ENCODE data around the gene SNAI1.

SNAI1 gene

GRCh38 chr20:50012282-50013263 lies 29.8 kb downstream of the SNAI1 start:
- no peak for DNase-seq
- H3K36me3 ChIP-seq (ENCODE audit: control insufficient read depth, insufficient read depth, low read length) = no peaks in the 10 kb centered on the region
- peaks cover 3% of the 10 kb centered on the region for H3K27me3 ChIP-seq (replicated peaks; ENCODE audit: control insufficient read depth, insufficient read depth, low read length, poor library complexity, severe bottlenecking)
- no peaks in the 10 kb centered on the region for H3K9me3 ChIP-seq (ENCODE audit: control insufficient read depth, low read length)
- H3K4me1 ChIP-seq (ENCODE audit: control insufficient read depth, insufficient read depth, low read length, poor library complexity, severe bottlenecking) = no peaks in the 10 kb centered on the region
- H3K27ac ChIP-seq (ENCODE audit: insufficient read depth, low read length, poor library complexity, severe bottlenecking) = no peak overlapping the region
- H3K4me3 ChIP-seq (ENCODE audit: insufficient read depth, low read depth, low read length, poor library complexity, severe bottlenecking) = no peak overlapping the region

GRCh38 chr20:50013976-50014375 lies 31.2 kb downstream of the SNAI1 start:
- Histone ChIP-seq H3K27ac (ENCODE audit: insufficient read depth, low read length, poor library complexity, severe bottlenecking) (no peak overlapping the region), H3K27me3 (replicated peaks; ENCODE audit: control insufficient read depth, insufficient read depth, low read length, poor library complexity, severe bottlenecking) (peaks cover 3% of the 10 kb centered on the region), H3K4me1 (ENCODE audit: control insufficient read depth, insufficient read depth, low read length, poor library complexity, severe bottlenecking) (no peaks in the 10 kb centered on the region), H3K9me3 (ENCODE audit: control insufficient read depth, low read length) (no peaks in the 10 kb centered on the region), H3K4me3 (ENCODE audit: insufficient read depth, low read depth, low read length, poor library complexity, severe bottlenecking) (no peak overlapping the region), H3K36me3 (ENCODE audit: control insufficient read depth, insufficient read depth, low read length) (no peaks in the 10 kb centered on the region)
- no peak for DNase-seq

GRCh38 chr20:50014570-50015562 lies 32.1 kb downstream of the SNAI1 start:
- no peaks in the 10 kb centered on the region for H3K4me1 ChIP-seq (ENCODE audit: control insufficient read depth, insufficient read depth, low read length, poor library complexity, severe bottlenecking)
- no peak overlapping the region for H3K4me3 ChIP-seq (ENCODE audit: insufficient read depth, low read depth, low read length, poor library complexity, severe bottlenecking)
- DNase-seq = no peak
- H3K27ac ChIP-seq (ENCODE audit: insufficient read depth, low read length, poor library complexity, severe bottlenecking) = no peak overlapping the region
- H3K9me3 ChIP-seq (ENCODE audit: control insufficient read depth, low read length) = no peaks in the 10 kb centered on the region
- peaks cover 3% of the 10 kb centered on the region for H3K27me3 ChIP-seq (replicated peaks; ENCODE audit: control insufficient read depth, insufficient read depth, low read length, poor library complexity, severe bottlenecking)
- no peaks in the 10 kb centered on the region for H3K36me3 ChIP-seq (ENCODE audit: control insufficient read depth, insufficient read depth, low read length)

GRCh38 chr20:50015636-50015992 lies 32.8 kb downstream of the SNAI1 start:
- H3K27ac ChIP-seq (ENCODE audit: insufficient read depth, low read length, poor library complexity, severe bottlenecking) = no peak overlapping the region
- H3K9me3 ChIP-seq (ENCODE audit: control insufficient read depth, low read length) = no peaks in the 10 kb centered on the region
- H3K36me3 ChIP-seq (ENCODE audit: control insufficient read depth, insufficient read depth, low read length) = no peaks in the 10 kb centered on the region
- H3K4me1 ChIP-seq (ENCODE audit: control insufficient read depth, insufficient read depth, low read length, poor library complexity, severe bottlenecking) = no peaks in the 10 kb centered on the region
- DNase-seq = no peak
- no peaks in the 10 kb centered on the region for H3K27me3 ChIP-seq (replicated peaks; ENCODE audit: control insufficient read depth, insufficient read depth, low read length, poor library complexity, severe bottlenecking)
- H3K4me3 ChIP-seq (ENCODE audit: insufficient read depth, low read depth, low read length, poor library complexity, severe bottlenecking) = no peak overlapping the region

- Histone ChIP-seq H3K4me3 (ENCODE audit: insufficient read depth, low read depth, low read length, poor library complexity, severe bottlenecking) (no peak overlapping the region), H3K27me3 (replicated peaks; ENCODE audit: control insufficient read depth, insufficient read depth, low read length, poor library complexity, severe bottlenecking) (no peaks in the 10 kb centered on the region), H3K4me1 (ENCODE audit: control insufficient read depth, insufficient read depth, low read length, poor library complexity, severe bottlenecking) (no peaks in the 10 kb centered on the region), H3K9me3 (ENCODE audit: control insufficient read depth, low read length) (no peaks in the 10 kb centered on the region), H3K27ac (ENCODE audit: insufficient read depth, low read length, poor library complexity, severe bottlenecking) (no peak overlapping the region), H3K36me3 (ENCODE audit: control insufficient read depth, insufficient read depth, low read length) (no peaks in the 10 kb centered on the region)
- no peak for DNase-seq
These were observed 33.4 kb downstream of the SNAI1 start for GRCh38 chr20:50015993-50016770.

GRCh38 chr20:50017160-50017559 lies 34.4 kb downstream of the SNAI1 start:
- H3K36me3 ChIP-seq (ENCODE audit: control insufficient read depth, insufficient read depth, low read length) = no peaks in the 10 kb centered on the region
- no peak for DNase-seq
- H3K9me3 ChIP-seq (ENCODE audit: control insufficient read depth, low read length) = no peaks in the 10 kb centered on the region
- no peak overlapping the region for H3K27ac ChIP-seq (ENCODE audit: insufficient read depth, low read length, poor library complexity, severe bottlenecking)
- no peak overlapping the region for H3K4me3 ChIP-seq (ENCODE audit: insufficient read depth, low read depth, low read length, poor library complexity, severe bottlenecking)
- H3K27me3 ChIP-seq (replicated peaks; ENCODE audit: control insufficient read depth, insufficient read depth, low read length, poor library complexity, severe bottlenecking) = no peaks in the 10 kb centered on the region
- H3K4me1 ChIP-seq (ENCODE audit: control insufficient read depth, insufficient read depth, low read length, poor library complexity, severe bottlenecking) = no peaks in the 10 kb centered on the region

- H3K4me3 ChIP-seq (ENCODE audit: insufficient read depth, low read depth, low read length, poor library complexity, severe bottlenecking) = no peak overlapping the region
- H3K9me3 ChIP-seq (ENCODE audit: control insufficient read depth, low read length) = no peaks in the 10 kb centered on the region
- no peaks in the 10 kb centered on the region for H3K4me1 ChIP-seq (ENCODE audit: control insufficient read depth, insufficient read depth, low read length, poor library complexity, severe bottlenecking)
- H3K27me3 ChIP-seq (replicated peaks; ENCODE audit: control insufficient read depth, insufficient read depth, low read length, poor library complexity, severe bottlenecking) = no peaks in the 10 kb centered on the region
- no peak overlapping the region for H3K27ac ChIP-seq (ENCODE audit: insufficient read depth, low read length, poor library complexity, severe bottlenecking)
- no peak for DNase-seq
- no peaks in the 10 kb centered on the region for H3K36me3 ChIP-seq (ENCODE audit: control insufficient read depth, insufficient read depth, low read length)
These were observed 34.9 kb downstream of the SNAI1 start for GRCh38 chr20:50017576-50018248.

DNA sequence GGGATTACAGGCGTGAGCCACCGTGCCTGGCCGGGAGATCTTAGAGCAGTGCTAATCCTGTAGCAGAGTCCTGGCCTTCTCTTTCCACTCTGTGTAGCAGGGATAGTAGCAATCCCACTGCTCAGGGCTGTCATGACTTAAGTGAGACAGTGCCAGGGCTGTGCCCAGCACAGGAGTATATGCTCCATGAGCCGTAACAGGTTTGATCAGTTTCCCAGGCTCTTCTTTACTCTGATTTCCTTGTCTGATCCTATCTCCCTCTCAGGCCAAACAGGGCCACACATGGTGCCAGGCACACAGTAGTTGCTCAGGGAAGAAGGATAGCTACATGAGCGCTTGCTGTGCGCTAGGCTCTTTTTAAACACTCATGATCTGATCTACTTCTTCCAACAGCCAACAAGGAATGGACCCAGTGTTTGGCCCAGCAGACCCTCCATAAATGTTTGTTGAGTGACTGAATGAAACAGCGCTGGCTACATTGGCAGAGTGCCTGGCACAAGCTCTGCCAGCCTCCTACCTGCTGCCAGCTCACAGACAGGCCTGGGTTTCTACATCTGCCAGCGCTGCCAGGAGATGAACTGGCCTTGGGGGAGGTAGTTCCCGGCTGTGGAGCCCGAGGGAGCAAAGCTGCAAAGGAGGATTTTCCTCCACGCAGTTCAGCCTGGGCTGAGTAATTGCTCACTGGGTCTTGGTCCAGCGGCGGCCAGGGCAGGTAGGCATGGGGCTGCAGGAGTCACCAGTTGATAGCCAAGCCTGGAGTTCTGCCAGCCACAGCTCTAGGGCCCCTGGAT lies 36.9 kb downstream of the SNAI1 start:
- no peak for DNase-seq
- Histone ChIP-seq H3K4me3 (ENCODE audit: insufficient read depth, low read depth, low read length, poor library complexity, severe bottlenecking) (no peak overlapping the region), H3K9me3 (ENCODE audit: control insufficient read depth, low read length) (no peaks in the 10 kb centered on the region), H3K36me3 (ENCODE audit: control insufficient read depth, insufficient read depth, low read length) (no peaks in the 10 kb centered on the region), H3K4me1 (ENCODE audit: control insufficient read depth, insufficient read depth, low read length, poor library complexity, severe bottlenecking) (no peaks in the 10 kb centered on the region), H3K27me3 (replicated peaks; ENCODE audit: control insufficient read depth, insufficient read depth, low read length, poor library complexity, severe bottlenecking) (no peaks in the 10 kb centered on the region), H3K27ac (ENCODE audit: insufficient read depth, low read length, poor library complexity, severe bottlenecking) (no peak overlapping the region)

Measured in effector memory CD4-positive, alpha-beta T cell (primary cell).